Right lobe of liver (tissue), 6 donors: Measurements from ENCODE around the gene HDLBP. TPM values are rescaled to one million over a fixed set of nuclear protein-coding genes. Genes with fewer than 3 reads are reported as not detected.
"Not testable (repeated sequence)": the region's sequence is repeated elsewhere in the genome, so short reads cannot be mapped to it uniquely, and the experiment has no call there.

Experiments used
- ATAC-seq, 4 donors: fragments of 200-7000 bp; cut with Tn5 transposase; one replicate each; pipeline ENCODE4 v1.9.1; 2020; ENCODE audit warnings: mild to moderate bottlenecking in 4 of 4, moderate library complexity in 4 of 4
- DNase-seq, 3 donors: peaks; one replicate each; pipeline ENCODE4 v3.0.0-alpha.2; 2020
- H3K27ac ChIP-seq, 3 donors: fragments of 200-600 bp; one replicate each; pipeline ENCODE4 v1.8.0; 2022
- H3K27me3 ChIP-seq, 2 donors: fragments of 200-600 bp; one replicate each; pipeline ENCODE4 v1.8.0; 2022
- H3K36me3 ChIP-seq, 4 donors: fragments of 200-600 bp; sonication (generic) in 1 of 4; one replicate each; pipeline versions ENCODE4 v1.5.1 to v1.8.0; 2017 to 2022; ENCODE audit warnings: control low read depth in 1 of 4
- H3K4me1 ChIP-seq, 4 donors: fragments of 200-600 bp; sonication (generic) in 1 of 4; one replicate each; pipeline versions ENCODE4 v1.5.1 to v1.8.0; 2017 to 2022; ENCODE audit warnings: control low read depth in 1 of 4
- H3K4me3 ChIP-seq, 3 donors: fragments of 200-600 bp; one replicate each; pipeline ENCODE4 v1.8.0; 2022
- H3K9me3 ChIP-seq, 4 donors: fragments of 200-600 bp; sonication (generic) in 1 of 4; one replicate each; pipeline versions ENCODE4 v1.5.1 to v1.8.0; 2017 to 2022; ENCODE audit warnings: control low read depth in 1 of 4
- POLR2A ChIP-seq: fragments of 450-650 bp; IDR thresholded peaks from one replicate; pipeline ENCODE4 v1.6.1; 2017; ENCODE audit warnings: antibody characterized with exemption, mild to moderate bottlenecking
- WGBS: methylation state at CpG from one replicate; pipeline ENCODE4 v1.1.6; 2018; ENCODE audit warnings: low coverage, low lambda C conversion rate; ENCODE audit not compliant: insufficient coverage; ENCODE audit errors: missing lambda C conversion rate; 5-methylcytosine and 5-hydroxymethylcytosine counted together
- intact Hi-C, 2 donors: fragments of 100-400 bp; cut with DNase I; formaldehyde crosslinking; loops; one replicate each; pipeline versions ENCODE4 v1.11.2 to v1.14.1; 2022
- total RNA-seq, 6 experiments: library from RNA; depleted of rRNA in 2 of 6; stranded (reverse); fragments of >200 nt in 2 of 6; fragmentation: NEBNext Ultra II Directional in 3 of 6; extraction: Animal tissue kit (Norgen Biotek cat#: 25700) in 3 of 6; gene quantifications; one replicate each; pipeline versions ENCODE4 v1.1.0 to v1.2.4, GENCODE V29; 2016 to 2023
- TF ChIP-seq, protein P1 (sequence below), 4 donors: fragments of 200-600 bp in 3 of 4; fragments of 450-650 bp in 1 of 4; IDR thresholded peaks; one replicate each; pipeline versions ENCODE4 v1.5.1 to v1.8.0; 2016 to 2022; ENCODE audit warnings: antibody characterized with exemption in 4 of 4, mild to moderate bottlenecking in 2 of 4
- donor health status: DM: no; HTN: yes; CAD: no.
- donor health status: DM: no; HTN: no; CAD: no.
- donor health status: DM: no; HTN: no; CAD: no.
- donor health status: DM: no; HTN: yes; CAD: no.
- donor health status: DM: no; HTN: yes; CAD: no.

Gene HDLBP
- total RNA-seq, 6 experiments from 2014 or later: 341 to 557 (median 479) TPM

- ATAC-seq (peak in 1 of 4 donors; percentile 17), DNase-seq (no peak)
- intact Hi-C loops: no loop called here
- peaks cover 0 to 52% (median 16%) of the 10 kb centered on the region in 4 donors for H3K4me1 ChIP-seq
- no peaks in the 10 kb centered on the region for H3K27me3 ChIP-seq
- H3K4me3 ChIP-seq: no peak overlapping the region
- H3K9me3 ChIP-seq: no peaks in the 10 kb centered on the region
- WGBS: 55% methylated on average over 1 of the region's 1 CpG
- TF ChIP-seq, protein P1, sequence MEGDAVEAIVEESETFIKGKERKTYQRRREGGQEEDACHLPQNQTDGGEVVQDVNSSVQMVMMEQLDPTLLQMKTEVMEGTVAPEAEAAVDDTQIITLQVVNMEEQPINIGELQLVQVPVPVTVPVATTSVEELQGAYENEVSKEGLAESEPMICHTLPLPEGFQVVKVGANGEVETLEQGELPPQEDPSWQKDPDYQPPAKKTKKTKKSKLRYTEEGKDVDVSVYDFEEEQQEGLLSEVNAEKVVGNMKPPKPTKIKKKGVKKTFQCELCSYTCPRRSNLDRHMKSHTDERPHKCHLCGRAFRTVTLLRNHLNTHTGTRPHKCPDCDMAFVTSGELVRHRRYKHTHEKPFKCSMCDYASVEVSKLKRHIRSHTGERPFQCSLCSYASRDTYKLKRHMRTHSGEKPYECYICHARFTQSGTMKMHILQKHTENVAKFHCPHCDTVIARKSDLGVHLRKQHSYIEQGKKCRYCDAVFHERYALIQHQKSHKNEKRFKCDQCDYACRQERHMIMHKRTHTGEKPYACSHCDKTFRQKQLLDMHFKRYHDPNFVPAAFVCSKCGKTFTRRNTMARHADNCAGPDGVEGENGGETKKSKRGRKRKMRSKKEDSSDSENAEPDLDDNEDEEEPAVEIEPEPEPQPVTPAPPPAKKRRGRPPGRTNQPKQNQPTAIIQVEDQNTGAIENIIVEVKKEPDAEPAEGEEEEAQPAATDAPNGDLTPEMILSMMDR (IDR thresholded peaks at IDR 0.05): no peak
- TF ChIP-seq POLR2A: no peak
- H3K27ac ChIP-seq: no peak overlapping the region
- peaks cover 0 to 10% (median 0%) of the 10 kb centered on the region in 4 donors for H3K36me3 ChIP-seq
Observed at GRCh38 chr2:241321886-241322285, 6.4 kb upstream of the HDLBP start.

DNA sequence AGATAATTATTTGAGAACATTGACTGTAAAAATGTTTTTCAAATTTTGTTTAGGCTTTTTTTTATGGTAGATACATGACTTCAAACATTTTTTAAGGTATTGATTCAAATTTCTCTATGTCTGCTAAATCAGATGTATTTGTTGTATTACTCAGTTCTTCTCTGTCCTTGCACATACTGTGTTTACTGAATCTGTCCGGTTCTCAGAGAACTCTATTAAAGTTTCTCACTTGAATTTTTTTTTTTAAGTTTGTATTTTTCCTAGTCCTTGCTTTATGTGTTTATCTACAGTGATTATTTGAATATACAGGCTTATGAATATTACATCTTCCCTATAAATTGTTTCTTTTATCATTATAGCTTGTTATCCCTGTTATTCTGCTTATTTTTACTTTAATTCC lies 5.6 kb upstream of the HDLBP start:
- no peaks in the 10 kb centered on the region for H3K27me3 ChIP-seq
- 9% methylated on average over 1 of the region's 1 CpG for WGBS
- H3K9me3 ChIP-seq: no peaks in the 10 kb centered on the region
- no peak overlapping the region for H3K4me3 ChIP-seq
- no peak for DNase-seq
- H3K27ac ChIP-seq: no peak overlapping the region
- TF ChIP-seq, protein P1 (IDR thresholded peaks at IDR 0.05): no peak
- no peak for TF ChIP-seq POLR2A
- peaks cover 0 to 52% (median 16%) of the 10 kb centered on the region in 4 donors for H3K4me1 ChIP-seq
- H3K36me3 ChIP-seq: peaks cover 0 to 5% (median 0%) of the 10 kb centered on the region in 4 donors
- no peak for ATAC-seq
- intact Hi-C loops: no loop called here

- Histone ChIP-seq H3K9me3 (no peaks in the 10 kb centered on the region), H3K27me3 (no peaks in the 10 kb centered on the region), H3K4me1 (peaks cover 0 to 52% (median 16%) of the 10 kb centered on the region in 4 donors), H3K27ac (no peak overlapping the region), H3K4me3 (no peak overlapping the region), H3K36me3 (peaks cover 0 to 5% (median 0%) of the 10 kb centered on the region in 4 donors)
- DNase-seq (no peak), ATAC-seq (no peak)
- intact Hi-C loops: no loop called here
- TF ChIP-seq, protein P1 (IDR thresholded peaks at IDR 0.05): no peak
- TF ChIP-seq POLR2A: no peak
- WGBS: 95% methylated on average over 8 of the region's 8 CpGs
Observed at GRCh38 chr2:241320394-241320793, 4.9 kb upstream of the HDLBP start.

DNA sequence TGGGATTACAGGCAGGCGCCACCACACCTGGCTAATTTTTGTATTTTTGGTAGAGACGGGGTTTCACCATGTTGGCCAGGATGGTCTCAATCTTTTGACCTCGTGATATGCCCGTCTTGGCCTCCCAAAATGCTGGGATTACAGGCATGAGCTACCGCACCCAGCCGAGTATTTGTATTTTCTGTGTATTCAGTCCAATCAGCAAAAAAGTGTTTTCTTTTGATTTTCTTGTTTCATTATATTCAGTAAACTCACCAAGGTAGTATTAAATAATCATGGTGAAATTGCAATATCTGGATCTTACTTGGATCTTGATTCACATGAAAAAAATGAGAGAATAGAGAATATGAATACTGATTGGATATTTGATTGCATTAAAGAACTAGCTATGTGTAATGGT lies 3.4 kb upstream of the HDLBP start:
- DNase-seq, H3K36me3 ChIP-seq, ATAC-seq, H3K4me3 ChIP-seq, H3K27me3 ChIP-seq, H3K27ac ChIP-seq, H3K9me3 ChIP-seq, intact Hi-C loops: not testable (repeated sequence)
- H3K4me1 ChIP-seq: peaks cover 0 to 57% (median 17%) of the 10 kb centered on the region in 4 donors
- WGBS: 65% methylated on average over 6 of the region's 6 CpGs

GRCh38 chr2:241317391-241317790 lies 1.9 kb upstream of the HDLBP start:
- TF ChIP-seq POLR2A: no peak
- TF ChIP-seq, protein P1 (IDR thresholded peaks at IDR 0.05): no peak
- Histone ChIP-seq H3K4me3 (peak overlapping the region; percentile 85 to 96 (median 90)), H3K9me3 (no peaks in the 10 kb centered on the region), H3K27ac (peak overlapping the region; percentile 81 to 98 (median 92)), H3K27me3 (no peaks in the 10 kb centered on the region), H3K36me3 (no peaks in the 10 kb centered on the region), H3K4me1 (peaks cover 0 to 68% (median 20%) of the 10 kb centered on the region in 4 donors)
- DNase-seq: no peak
- 52% methylated on average over 4 of the region's 4 CpGs for WGBS
- no peak for ATAC-seq
- intact Hi-C loops: no loop called here
